GM21526 (cell line): ENCODE results near the gene AHRR.
A peak's percentile ranks its signal among the peaks of the same experiment; 100 is the strongest.

Source experiments
- ATAC-seq: cut with Tn5 transposase; IDR thresholded peaks from one replicate; pipeline ENCODE4 v1.9.1; 2021; ENCODE audit warnings: moderate library complexity; ENCODE audit not compliant: unreplicated experiment, low FRiP score

The AHRR gene

DNA sequence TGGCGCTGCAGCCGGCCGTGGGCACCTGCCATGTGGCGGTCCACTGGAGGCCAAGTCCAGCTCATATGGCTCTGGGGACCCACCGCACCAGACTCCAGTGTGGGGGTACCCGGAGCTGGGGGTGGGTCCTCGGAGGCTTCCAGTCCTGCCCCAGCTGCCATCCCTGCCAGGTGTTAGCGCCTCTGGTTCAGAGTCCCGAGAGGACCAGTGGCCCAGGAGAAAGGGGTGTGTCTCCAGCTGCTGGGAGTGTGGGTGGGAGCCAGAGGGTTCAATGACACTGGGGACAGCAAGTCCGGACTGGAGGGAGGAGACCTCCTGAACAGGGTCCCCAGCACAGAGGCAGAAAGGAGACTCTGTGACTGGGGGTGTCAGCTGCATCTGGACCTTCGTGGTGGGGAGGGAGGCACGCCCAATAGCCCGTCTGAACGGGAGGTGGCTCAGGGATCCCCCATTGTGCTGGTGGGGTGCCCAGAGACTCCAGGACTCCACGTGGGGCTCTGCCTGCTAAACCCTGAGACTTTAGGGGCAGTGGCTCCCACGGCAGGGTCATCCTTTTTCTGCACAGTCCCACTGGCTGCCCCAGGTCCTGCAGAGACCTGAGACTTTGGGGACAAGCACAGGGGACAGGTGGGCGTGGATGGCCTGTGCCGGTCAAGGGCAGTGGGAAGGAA, 2.4 kb upstream of the AHRR start:
- ATAC-seq: no peak

DNA sequence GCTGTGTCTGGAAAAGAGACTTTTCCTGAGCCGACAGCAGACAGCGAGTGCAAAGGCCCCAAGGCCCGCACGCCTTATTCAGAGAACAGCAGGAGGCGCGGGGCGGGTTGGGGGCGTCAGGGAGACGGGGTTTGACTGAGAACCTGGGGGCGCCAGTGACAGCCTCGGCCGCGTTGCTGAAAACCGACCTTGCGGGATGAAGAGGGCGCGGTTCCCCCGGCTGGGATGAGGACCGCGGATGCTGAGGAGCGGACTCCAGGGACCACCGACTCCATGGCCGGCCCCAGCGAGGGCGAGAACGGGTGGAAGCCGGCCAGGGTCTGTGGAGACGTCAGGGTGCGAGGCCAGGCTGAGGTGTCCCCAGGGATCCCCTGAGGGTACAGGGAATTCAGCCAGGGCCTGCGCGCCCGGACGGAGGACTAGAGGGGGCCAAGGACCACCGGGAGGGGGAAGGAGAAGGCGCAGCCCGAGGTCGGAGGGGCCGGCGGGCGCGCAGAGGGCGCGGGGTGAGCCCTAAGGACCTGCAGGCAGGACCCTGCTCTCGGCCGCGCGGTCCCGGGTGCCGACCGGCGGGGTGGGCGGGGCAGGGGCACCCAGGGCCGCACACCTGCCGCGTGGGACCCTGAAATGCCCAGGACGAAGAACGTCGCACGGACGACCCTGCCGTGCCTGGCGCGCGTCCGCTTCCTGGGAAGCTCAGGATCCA, 837 bp upstream of the AHRR start:
- ATAC-seq: no peak

DNA sequence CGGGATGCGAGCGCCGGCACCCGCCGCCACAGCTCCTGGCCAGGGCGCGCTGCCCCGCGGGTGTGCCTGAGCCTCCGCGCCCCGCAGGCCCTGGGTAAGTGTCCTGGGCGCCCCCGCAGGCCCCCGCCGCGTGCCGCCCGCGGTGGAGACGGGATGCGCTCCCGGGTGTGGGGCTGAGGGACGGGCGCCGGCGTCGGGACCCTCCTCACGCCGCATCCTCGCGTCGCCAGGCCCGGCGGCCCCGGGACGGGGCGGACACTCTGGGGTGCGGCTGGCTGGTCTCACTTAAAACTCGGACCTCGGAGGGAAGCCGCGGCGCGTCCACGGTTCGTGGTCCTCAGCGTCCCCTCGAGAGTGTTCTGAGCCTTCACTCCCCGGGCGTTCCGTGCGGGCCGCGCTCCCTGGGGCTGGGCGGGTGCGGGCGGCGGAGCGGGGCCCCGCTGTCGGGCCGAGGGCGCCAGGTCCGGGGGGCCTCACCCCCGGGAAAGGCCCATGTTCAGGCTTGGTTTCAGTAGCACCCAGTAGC, 275 bp downstream of the AHRR start:
- peak; percentile 7 for ATAC-seq

DNA sequence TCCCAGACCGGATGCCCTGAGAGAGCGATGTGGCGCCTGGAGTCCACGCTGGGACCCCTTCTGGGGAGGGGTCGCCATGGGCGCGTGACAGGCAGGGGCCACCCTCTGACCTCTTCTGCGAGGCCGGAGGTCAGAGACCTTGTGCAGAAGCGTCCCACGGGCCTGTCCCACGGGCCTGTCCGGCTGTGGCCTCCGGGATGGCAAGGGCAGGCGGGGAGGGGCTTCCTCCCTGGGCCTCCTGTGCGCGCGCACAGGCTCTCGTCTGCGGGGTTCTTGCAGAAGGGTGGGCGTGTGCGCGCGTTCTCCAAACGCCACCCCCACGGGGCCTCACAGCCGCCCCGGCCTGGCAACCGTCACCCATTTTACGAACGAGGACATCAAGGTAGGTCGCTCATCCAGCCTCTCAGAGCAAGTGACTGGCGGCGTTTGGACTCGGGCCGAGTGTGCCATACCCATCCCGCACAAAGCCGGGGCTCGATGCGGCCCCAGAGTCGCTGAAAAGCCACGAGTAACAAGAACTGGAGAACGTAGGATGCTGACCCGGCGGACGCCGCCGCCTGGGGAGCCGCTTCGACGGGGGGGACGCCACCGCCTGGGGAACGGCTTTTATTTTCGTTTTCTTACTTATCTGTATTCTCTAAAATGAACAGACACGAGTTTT, 897 bp downstream of the AHRR start:
- peak; percentile 13 for ATAC-seq

DNA sequence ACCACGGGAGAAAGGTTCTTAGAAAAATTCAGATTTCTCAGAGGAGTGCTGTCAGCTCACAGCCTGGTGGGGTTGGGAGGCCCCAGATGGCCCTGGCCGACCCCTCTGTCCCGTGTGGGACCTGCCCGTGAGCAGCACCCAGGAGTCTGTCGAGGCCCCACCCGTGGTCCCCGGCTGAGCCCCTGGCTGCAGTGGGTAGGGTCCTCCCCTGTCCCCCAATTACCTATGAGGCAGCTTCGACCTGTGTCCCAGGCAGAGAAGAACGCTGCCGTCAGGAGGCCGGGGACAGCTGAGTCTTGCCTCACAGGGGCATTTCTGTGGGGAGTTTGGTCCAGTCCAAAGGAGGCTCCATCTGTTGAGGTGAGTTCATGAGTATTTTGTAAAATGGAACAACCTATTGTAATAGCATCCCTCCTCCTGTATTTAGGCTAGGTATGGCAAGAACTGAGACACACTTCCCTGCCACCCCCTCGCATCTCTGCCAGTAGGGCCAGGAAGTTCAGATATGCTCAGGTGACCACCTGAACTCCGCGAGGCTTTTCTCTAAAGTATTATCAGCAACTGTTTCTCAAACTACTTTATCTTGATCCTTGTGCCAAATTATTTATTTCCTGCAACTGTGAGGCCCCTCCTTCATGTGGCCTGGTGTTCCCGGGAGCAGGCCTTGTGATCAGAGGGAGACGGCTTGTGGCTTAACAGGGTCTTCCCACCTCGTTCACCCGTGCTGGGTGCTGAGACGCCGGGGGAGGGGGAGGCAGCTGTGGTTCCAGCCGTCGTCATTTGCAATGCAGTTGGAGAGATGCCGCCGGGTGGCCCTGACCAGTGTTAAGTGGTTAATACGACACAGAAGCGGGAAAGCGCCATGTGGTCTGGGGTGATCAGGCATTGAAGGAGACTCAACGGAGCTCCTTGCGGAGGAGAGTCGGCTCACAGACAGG, 1.7 kb downstream of the AHRR start:
- no peak for ATAC-seq

DNA sequence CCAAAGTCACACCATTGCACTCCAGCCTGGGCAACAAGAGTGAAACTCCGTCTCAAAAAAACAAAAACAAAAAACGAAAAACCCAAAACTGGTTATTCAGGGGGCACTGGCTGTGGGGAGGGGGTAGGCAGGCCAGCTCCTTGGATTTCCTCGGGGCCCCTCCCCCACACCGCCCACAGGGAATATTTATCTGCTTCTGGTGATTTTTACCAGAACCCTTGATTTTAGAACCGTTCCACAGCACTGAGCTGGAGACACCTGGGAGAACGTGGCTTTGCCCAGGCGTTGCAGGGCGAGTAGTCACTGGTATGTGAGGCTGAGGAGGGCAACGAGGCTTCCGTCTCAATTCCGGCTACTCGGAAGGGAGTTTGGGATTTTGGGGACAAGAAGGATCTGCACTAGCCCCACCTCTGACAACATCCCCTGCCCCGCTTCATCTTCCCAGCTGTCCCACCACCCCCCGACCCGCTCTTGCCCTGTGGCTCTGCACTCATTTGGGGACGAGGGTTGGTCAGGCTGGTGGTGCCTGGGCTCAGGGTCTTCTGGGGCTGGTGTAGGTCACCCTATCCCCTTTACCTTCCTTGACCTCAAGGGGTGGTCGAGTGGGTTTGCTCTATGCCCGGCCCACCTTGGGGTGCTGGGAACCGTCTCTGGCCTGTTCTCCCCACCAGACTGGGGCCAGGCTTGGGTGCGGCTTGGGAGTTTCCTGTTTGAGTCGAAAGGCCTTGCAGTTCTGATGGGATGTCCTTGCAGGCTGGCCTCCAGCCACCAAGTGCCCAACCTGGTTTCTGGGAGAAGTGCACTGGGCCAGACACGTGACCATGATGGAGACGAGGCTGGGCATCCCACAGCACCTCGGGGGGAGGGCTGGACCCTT, 3.5 kb downstream of the AHRR start:
- ATAC-seq: no peak

DNA sequence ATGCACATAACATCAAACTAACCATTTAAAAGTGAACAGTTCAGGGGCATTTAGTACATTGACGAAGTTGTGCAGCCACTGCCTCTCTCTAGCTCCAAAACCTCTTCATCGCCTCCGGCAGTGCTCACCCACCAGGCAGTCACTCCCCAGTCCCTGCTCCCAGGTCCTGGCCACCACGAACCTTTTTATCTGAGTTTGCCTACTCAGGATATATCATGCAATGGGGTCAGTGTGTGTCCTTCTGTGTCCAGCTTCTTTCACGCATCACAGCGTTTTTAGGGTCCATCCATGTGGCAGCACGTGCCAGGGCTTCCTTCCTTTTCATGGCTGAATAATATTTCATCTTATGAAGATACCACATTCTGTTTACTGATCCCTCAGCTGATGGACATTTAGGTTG, 4.6 kb downstream of the AHRR start:
- no peak for ATAC-seq

DNA sequence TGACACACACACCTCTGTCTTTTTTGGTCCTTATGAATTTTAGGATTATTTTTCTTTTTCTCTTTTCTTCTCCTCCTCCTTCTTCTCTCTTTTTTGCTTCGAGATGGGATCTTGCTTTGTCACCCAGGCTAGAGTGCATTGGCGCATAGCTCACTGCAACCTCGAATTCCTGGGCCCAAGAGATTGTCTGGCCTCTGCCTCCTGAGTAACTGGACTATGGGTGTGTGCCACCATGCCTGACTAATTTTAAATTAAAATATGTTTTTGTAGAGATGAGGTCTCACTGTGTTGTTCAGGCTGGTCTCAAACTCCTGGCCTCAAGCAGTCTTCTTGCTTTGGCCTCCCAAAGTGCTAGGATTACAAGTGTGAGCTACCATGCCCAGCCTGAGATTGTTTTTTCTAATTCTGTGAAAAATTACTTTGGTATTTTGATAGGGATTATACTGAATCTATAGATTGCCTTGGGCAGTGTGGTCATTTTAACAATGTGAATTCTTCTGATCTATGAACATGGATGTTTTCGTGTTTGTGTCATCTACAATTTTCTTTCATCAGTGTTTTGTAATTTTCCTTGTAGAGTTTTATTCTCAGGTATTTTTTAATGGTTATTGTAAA, 7.7 kb downstream of the AHRR start:
- ATAC-seq: no peak

DNA sequence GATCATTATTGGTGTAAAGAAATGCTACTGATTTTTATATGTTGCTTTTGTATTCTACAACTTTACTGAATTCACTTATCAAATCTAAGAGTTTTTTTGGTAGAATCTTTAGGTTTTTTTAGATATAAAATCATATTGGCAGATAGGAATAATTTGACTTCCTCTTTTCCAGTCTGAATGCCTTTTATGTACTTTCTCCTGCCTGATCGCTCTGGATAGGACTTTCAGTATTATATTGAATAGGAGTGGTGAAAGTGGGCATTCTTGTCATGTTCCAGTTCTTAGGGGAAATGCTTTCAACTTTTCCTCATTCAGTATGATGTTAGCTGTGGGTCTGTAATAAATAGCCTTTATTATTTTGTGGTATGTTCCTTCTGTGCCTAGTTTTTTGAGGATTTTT, 8.3 kb downstream of the AHRR start:
- no peak for ATAC-seq

DNA sequence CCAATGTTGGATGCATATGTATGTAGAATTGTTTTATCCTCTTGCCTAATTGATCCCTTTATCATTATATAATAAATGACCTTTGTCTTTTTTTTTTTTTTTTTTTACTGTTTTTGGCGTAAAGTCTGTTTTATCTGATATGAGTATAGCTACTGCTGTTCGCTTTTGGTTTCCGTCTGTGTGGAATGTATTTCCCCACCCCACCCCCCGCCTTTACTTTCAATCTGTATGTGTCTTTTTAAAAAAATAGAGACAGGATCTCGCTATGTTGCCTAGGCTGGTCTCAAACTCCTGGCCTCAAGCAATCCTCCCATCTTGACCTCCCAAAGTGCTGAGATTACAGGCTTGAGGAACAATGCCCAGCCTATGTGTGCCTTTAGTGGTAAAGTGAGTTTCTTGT, 11.3 kb downstream of the AHRR start:
- ATAC-seq: no peak

DNA sequence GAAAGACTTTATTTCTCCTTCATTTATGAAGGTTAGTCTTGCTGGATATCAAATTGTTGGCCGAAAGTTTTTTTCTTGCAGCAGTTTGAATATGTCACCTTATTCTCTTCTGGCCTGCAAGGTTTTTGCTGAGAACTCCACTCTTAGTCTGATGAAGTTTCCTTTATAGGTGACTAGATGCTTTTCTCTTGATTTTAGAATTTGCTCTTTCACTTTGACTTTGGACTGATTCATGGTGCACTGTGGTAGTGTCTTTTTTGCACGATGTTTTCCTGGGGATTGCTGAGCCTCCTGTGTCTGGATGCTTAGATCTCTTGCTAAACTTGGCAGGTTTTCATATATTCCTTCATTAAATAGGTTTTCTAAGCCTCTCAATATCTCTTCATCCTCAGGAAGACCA, 12.4 kb downstream of the AHRR start:
- no peak for ATAC-seq

DNA sequence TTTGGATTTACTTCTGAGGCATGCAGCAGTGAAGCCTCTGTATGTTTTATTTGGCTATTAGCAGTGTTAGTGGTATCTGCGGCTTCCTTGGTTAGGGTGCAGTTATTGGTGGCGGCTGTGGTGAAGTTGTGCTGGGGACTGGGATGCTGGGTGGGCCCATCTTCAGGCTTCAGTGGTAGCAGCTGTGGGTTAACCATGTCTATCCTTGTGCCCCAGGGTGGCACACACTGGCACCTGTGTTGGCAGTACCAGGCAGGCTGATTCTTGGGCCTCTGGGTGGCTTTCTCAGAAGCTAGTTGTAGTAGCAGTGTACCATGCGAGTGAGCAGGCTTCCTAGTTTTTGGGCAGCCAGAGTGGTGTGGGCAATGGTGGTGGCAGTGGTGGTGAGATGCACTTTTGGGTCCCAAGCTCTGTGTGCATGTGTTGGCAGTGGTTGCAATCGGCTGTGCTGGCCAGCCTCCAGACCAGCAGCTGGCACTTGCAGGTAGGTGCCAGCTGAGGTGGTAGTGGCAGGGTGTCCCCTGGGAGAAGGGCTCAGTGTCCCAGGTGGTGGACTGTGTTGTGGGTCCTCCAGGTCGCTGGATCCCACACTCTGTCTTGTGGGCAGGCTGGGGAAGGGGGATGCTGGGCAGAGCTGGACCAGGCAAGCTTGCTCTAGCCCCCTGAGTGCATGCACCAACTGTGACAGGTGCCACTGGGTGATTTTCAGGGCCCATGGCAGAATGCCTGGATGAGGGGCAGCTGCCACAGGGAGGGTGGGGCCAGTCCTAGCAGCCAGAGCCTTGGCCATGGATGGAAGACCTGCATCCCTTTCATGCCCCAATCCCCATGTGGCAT, 13.6 kb downstream of the AHRR start:
- ATAC-seq: no peak

DNA sequence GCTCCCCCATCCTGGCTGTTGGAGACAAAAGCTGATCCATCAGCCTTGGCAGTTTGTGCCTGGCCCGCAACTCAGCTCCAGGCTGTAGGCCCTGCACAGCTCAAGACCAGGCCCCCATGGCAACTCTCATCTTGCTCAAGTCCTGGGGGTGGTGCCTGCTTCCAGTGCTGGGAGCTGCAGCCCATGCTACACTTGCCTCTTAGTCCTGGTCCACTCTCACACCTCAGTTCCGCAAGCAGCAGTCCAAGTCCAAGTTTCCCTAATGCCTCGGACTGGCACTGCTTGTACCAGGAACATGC, 14.2 kb downstream of the AHRR start:
- ATAC-seq: no peak

DNA sequence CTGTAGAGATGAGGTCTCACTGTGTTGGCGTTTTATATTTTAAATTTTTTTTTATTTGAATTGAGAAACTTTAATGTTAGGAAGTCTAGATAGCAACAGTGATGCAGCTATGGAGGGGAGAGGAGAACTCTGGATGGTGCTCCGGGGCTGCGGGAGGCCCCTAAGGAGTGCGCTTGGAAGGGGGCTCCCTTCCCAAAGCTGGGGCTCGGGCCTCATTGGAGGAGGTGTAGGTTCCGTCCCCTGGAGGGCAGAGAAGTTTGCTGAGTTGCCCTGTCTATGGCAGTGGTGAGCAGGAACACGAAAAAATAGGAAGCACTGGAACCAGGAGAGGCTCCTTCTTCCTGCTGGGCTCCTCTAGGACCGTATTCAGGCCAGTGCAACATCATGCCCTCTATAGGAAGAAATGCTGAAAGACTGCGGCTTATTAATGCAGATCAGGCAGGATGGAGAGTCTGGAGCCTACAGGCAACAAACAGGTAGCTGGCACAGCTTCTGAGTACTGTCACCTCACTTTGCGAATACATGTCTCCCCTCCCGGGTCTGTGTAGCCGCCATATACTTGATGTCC, 16.1 kb downstream of the AHRR start:
- no peak for ATAC-seq

DNA sequence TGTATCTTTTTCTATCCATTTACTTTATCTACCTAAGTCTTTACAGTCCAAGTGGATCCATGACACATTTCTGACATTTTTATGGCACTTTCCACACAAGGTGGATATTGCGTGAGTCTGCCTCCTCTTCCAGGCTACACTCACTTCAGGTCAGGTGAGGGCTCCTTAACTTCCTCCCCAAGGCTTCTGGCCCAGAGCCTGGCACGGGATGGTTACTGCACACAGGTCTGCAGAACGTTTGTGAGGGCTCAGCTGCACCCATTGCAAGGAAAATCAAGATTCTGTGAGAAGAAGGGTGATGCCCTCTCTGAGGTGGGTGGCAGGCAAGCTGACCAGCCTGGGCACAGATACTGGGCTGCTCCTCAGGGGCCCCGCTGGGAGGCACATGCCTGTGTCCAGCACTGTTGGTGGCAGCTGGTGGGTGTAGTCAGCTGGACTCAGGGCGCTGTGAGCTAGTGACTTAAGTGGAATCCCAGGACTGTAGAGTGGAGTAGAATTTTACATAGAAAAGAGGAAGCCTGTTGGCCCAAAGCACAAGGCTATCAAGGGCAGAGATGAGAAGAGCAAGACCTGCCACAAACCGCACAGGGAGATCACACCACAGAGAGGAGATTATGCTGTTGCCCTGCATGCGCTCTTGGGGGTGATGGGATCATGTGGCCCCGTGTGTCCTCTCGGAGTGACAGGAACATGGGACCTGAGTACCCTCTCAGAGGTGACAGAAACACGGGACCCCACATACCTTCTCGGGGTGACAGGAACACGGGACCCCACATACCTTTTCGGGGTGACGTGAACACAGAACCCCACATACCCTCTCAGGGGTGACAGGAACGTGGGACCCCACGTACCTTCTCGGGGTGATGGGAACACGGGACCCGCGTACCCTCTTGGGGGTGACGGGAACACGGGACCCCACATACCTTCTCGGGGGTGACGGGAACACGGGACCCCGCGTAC, 21.3 kb downstream of the AHRR start:
- no peak for ATAC-seq

DNA sequence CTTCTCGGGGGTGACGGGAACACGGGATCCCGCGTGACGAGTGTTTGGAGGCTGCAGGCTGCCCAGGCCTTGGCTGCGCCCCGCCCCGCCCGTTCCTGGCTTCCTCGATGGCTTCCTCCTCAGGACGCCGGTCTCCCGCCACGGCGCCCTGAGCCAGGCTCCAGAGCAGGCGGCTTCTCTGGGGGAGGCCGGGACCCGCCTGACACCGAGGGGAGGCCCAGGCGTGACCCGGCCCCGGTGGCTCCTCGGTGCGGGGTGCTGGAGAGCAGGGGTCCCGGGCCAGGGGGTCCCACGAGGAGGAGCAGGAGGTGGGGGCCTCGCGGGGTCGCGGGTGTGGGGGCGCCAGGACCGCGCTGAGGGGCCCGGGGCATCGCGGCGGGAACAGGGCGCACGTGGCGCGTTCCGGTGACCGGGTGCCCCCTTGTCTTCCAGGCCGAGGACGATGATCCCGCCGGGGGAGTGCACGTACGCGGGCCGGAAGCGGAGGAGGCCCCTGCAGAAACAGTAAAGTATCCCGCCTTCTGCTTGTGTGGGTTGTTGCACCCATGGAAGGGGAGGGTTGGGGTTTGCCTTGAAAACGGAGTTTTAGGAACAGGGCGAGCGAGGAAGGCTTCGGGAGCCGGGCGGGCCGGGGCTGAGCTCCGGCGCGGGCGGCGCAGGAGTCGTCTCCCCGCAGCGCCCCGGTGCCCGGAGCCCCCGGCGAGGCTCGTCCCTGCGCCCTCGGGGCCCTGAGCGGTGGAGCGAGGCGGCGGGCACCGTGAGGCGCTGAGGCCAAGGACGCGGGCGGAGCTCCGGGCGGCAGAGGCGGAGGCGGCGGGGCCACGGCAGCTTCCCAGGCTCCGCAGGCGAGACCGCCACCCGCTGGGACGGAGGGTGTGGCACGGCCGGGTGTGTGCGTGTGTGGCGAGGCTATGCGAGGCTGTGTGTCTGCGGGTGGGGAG, 22.2 kb downstream of the AHRR start:
- ATAC-seq: no peak
